Measurements from ENCODE around the gene AQP12A.
"Not testable (repeated sequence)": the region's sequence is repeated elsewhere in the genome, so short reads cannot be mapped to it uniquely, and the experiment has no call there.

The AQP12A gene

GRCh38 chr2:240695593-240695992, 3.9 kb downstream of the AQP12A start:
- H3K36me3 ChIP-seq (ENCODE audit: insufficient read depth, low read length); H3K79me2 ChIP-seq (ENCODE audit: insufficient read depth, low read length); H3K9me3 ChIP-seq (ENCODE audit: insufficient read depth, low read length, severe bottlenecking); H3K27me3 ChIP-seq (ENCODE audit: insufficient read depth, low read length, poor library complexity); H4K20me1 ChIP-seq (ENCODE audit: insufficient read depth, low read length); ATAC-seq (ENCODE audit: insufficient read depth, low read depth); H3K9ac ChIP-seq (ENCODE audit: low read depth, low read length); H3K4me3 ChIP-seq (ENCODE audit: low read depth in 1 of 2, low read length in 2 of 2); H3K27ac ChIP-seq (ENCODE audit: low read length); DNase-seq; H3K4me1 ChIP-seq (ENCODE audit: insufficient read depth, low read length); H2AFZ ChIP-seq (ENCODE audit: low read depth, low read length); H3K4me2 ChIP-seq (ENCODE audit: insufficient read depth, low read length): not testable (repeated sequence)

- ATAC-seq (ENCODE audit: insufficient read depth, low read depth); H3K4me2 ChIP-seq (ENCODE audit: insufficient read depth, low read length); H3K79me2 ChIP-seq (ENCODE audit: insufficient read depth, low read length); H2AFZ ChIP-seq (ENCODE audit: low read depth, low read length); H3K4me1 ChIP-seq (ENCODE audit: insufficient read depth, low read length); H3K4me3 ChIP-seq (ENCODE audit: low read depth in 1 of 2, low read length in 2 of 2); DNase-seq; H3K27ac ChIP-seq (ENCODE audit: low read length); H3K36me3 ChIP-seq (ENCODE audit: insufficient read depth, low read length); H3K9me3 ChIP-seq (ENCODE audit: insufficient read depth, low read length, severe bottlenecking); H3K9ac ChIP-seq (ENCODE audit: low read depth, low read length); H4K20me1 ChIP-seq (ENCODE audit: insufficient read depth, low read length); H3K27me3 ChIP-seq (ENCODE audit: insufficient read depth, low read length, poor library complexity): not testable (repeated sequence)
Measured at GRCh38 chr2:240696469-240696868, 4.8 kb downstream of the AQP12A start.

- not testable (repeated sequence) for H3K79me2 ChIP-seq (ENCODE audit: insufficient read depth, low read length); H3K36me3 ChIP-seq (ENCODE audit: insufficient read depth, low read length); H3K4me2 ChIP-seq (ENCODE audit: insufficient read depth, low read length); H3K27me3 ChIP-seq (ENCODE audit: insufficient read depth, low read length, poor library complexity); H3K9ac ChIP-seq (ENCODE audit: low read depth, low read length); H4K20me1 ChIP-seq (ENCODE audit: insufficient read depth, low read length); H2AFZ ChIP-seq (ENCODE audit: low read depth, low read length); DNase-seq; H3K27ac ChIP-seq (ENCODE audit: low read length); H3K4me3 ChIP-seq (ENCODE audit: low read depth in 1 of 2, low read length in 2 of 2); H3K4me1 ChIP-seq (ENCODE audit: insufficient read depth, low read length); ATAC-seq (ENCODE audit: insufficient read depth, low read depth); H3K9me3 ChIP-seq (ENCODE audit: insufficient read depth, low read length, severe bottlenecking)
Measured at GRCh38 chr2:240698852-240699561, 7.3 kb downstream of the AQP12A start.

- not testable (repeated sequence) for H3K9ac ChIP-seq (ENCODE audit: low read depth, low read length); H3K79me2 ChIP-seq (ENCODE audit: insufficient read depth, low read length); H3K27ac ChIP-seq (ENCODE audit: low read length); DNase-seq; H3K9me3 ChIP-seq (ENCODE audit: insufficient read depth, low read length, severe bottlenecking); H2AFZ ChIP-seq (ENCODE audit: low read depth, low read length); ATAC-seq (ENCODE audit: insufficient read depth, low read depth); H3K4me1 ChIP-seq (ENCODE audit: insufficient read depth, low read length); H4K20me1 ChIP-seq (ENCODE audit: insufficient read depth, low read length); H3K36me3 ChIP-seq (ENCODE audit: insufficient read depth, low read length); H3K4me3 ChIP-seq (ENCODE audit: low read depth in 1 of 2, low read length in 2 of 2); H3K4me2 ChIP-seq (ENCODE audit: insufficient read depth, low read length)
- H3K27me3 ChIP-seq (ENCODE audit: insufficient read depth, low read length, poor library complexity), result peaks cover 11% of the 10 kb centered on the region
Measured at GRCh38 chr2:240699835-240700234, 8.2 kb downstream of the AQP12A start.

GRCh38 chr2:240700616-240701015, 8.9 kb downstream of the AQP12A start:
- not testable (repeated sequence) for H3K36me3 ChIP-seq (ENCODE audit: insufficient read depth, low read length); ATAC-seq (ENCODE audit: insufficient read depth, low read depth); H3K27ac ChIP-seq (ENCODE audit: low read length); H3K4me3 ChIP-seq (ENCODE audit: low read depth in 1 of 2, low read length in 2 of 2); DNase-seq; H3K9me3 ChIP-seq (ENCODE audit: insufficient read depth, low read length, severe bottlenecking); H2AFZ ChIP-seq (ENCODE audit: low read depth, low read length); H3K79me2 ChIP-seq (ENCODE audit: insufficient read depth, low read length); H3K4me1 ChIP-seq (ENCODE audit: insufficient read depth, low read length); H3K9ac ChIP-seq (ENCODE audit: low read depth, low read length); H3K4me2 ChIP-seq (ENCODE audit: insufficient read depth, low read length); H4K20me1 ChIP-seq (ENCODE audit: insufficient read depth, low read length)
- H3K27me3 ChIP-seq (ENCODE audit: insufficient read depth, low read length, poor library complexity), result peaks cover 18% of the 10 kb centered on the region

GRCh38 chr2:240701091-240701735, 9.5 kb downstream of the AQP12A start:
- no peaks in the 10 kb centered on the region for H3K9me3 ChIP-seq (ENCODE audit: insufficient read depth, low read length, severe bottlenecking)
- H3K9ac ChIP-seq (ENCODE audit: low read depth, low read length), result no peak overlapping the region
- no peak overlapping the region for H3K4me3 ChIP-seq (ENCODE audit: low read depth in 1 of 2, low read length in 2 of 2)
- no peak overlapping the region for H3K27ac ChIP-seq (ENCODE audit: low read length)
- no peak for TF ChIP-seq CTCF (IDR thresholded peaks at IDR 0.05; ENCODE audit: borderline replicate concordance, extremely low read depth, low read length, poor library complexity, severe bottlenecking)
- no peak for TF ChIP-seq EZH2 (IDR thresholded peaks at IDR 0.05; ENCODE audit: borderline replicate concordance, low read depth, low read length, severe bottlenecking)
- peaks cover 21% of the 10 kb centered on the region for H3K27me3 ChIP-seq (ENCODE audit: insufficient read depth, low read length, poor library complexity)
- H4K20me1 ChIP-seq (ENCODE audit: insufficient read depth, low read length), result peaks cover 8% of the 10 kb centered on the region
- H3K4me1 ChIP-seq (ENCODE audit: insufficient read depth, low read length), result peaks cover 6% of the 10 kb centered on the region; the same call in 1 of the 2 replicates
- no peak overlapping the region for H2AFZ ChIP-seq (ENCODE audit: low read depth, low read length)
- DNase-seq (no peak), ATAC-seq (ENCODE audit: insufficient read depth, low read depth) (no peak)
- H3K4me2 ChIP-seq (ENCODE audit: insufficient read depth, low read length), result no peak overlapping the region
- no peaks in the 10 kb centered on the region for H3K79me2 ChIP-seq (ENCODE audit: insufficient read depth, low read length)
- H3K36me3 ChIP-seq (ENCODE audit: insufficient read depth, low read length), result no peaks in the 10 kb centered on the region
